DMS114 treated with DMSO at 0.1 percent for 48 hours (cell line): Measurements from ENCODE around the gene ITM2A.

Source experiments
- DNase-seq: peaks from one replicate; lab custom pipeline; 2025; ENCODE audit not compliant: unreplicated experiment; lab: John Stamatoyannopoulos, UW

ITM2A gene

DNA sequence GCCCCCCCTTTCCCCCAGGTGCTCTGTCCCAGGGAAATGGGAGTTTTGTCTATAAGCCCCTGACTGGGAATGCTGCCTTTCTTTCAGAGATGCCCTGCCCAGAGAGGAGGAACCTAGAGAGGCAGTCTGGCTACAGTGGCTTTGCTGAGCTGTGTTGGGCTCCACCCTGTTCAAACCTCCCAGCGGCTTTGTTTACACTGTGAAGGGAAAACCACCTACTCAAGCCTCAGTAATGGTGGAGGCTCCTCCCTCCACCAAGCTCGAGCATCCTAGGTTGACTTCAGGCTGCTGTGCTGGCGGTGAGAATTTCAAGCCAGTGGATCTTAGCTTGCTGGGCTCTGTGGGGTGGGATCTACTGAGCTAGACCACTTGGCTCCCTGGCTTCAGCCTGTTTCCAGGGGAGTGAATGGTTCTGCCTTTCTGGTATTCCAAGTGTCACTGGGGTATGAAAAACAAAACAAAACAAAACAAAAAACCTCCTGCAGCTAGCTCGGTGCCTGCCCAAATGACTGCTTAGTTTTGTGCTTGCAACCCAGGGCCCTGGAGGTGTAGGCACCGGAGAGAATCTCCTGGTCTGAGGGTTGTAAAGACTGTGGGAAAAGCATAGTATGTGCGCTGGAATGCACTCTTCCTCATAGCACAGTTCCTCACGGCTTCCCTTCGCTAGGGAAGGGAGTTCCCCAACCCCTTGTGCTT, 41.7 kb downstream of the ITM2A start:
- DNase-seq, result no peak
